Stimulated activated naive CD4-positive, alpha-beta T cell treated with Interleukin-2 at 50 U/mL for 16 hours (primary cell): Measurements from ENCODE around the gene PLD3.
A peak's percentile ranks its signal among the peaks of the same experiment; 100 is the strongest.
"Not testable (repeated sequence)": the region's sequence is repeated elsewhere in the genome, so short reads cannot be mapped to it uniquely, and the experiment has no call there.

Experiments
- DNase-seq: peaks from one replicate; lab custom pipeline; 2025; lab: John Stamatoyannopoulos, UW

The PLD3 gene

GRCh38 chr19:40365010-40365409, 16.5 kb downstream of the PLD3 start:
- no peak for DNase-seq

GRCh38 chr19:40365613-40366401, 17.3 kb downstream of the PLD3 start:
- peak; percentile 4 for DNase-seq

GRCh38 chr19:40366697-40367561, 18.4 kb downstream of the PLD3 start:
- DNase-seq: no peak

- DNase-seq: no peak
These were observed 19.3 kb downstream of the PLD3 start for GRCh38 chr19:40367577-40368434.

- DNase-seq: no peak
These were observed 21.3 kb downstream of the PLD3 start for GRCh38 chr19:40369797-40370196.

- DNase-seq: not testable (repeated sequence)
These were observed 21.8 kb downstream of the PLD3 start for GRCh38 chr19:40370253-40370652.

GRCh38 chr19:40370997-40371801, 22.7 kb downstream of the PLD3 start:
- no peak for DNase-seq

- DNase-seq: no peak
These were observed 23.3 kb downstream of the PLD3 start for GRCh38 chr19:40371802-40372122.

- no peak for DNase-seq
These were observed 25.6 kb downstream of the PLD3 start for GRCh38 chr19:40374084-40374483.

GRCh38 chr19:40376286-40376862, 27.9 kb downstream of the PLD3 start:
- DNase-seq: no peak

- DNase-seq: no peak
These were observed 29.4 kb downstream of the PLD3 start for GRCh38 chr19:40377876-40378385.

- no peak for DNase-seq
These were observed 30.0 kb downstream of the PLD3 start for GRCh38 chr19:40378509-40378908.

GRCh38 chr19:40379446-40380198, 31.1 kb downstream of the PLD3 start:
- no peak for DNase-seq

GRCh38 chr19:40380199-40381037, 31.9 kb downstream of the PLD3 start:
- DNase-seq: no peak

GRCh38 chr19:40381321-40381720, 32.8 kb downstream of the PLD3 start:
- no peak for DNase-seq

GRCh38 chr19:40383668-40384248, 35.3 kb downstream of the PLD3 start:
- DNase-seq: no peak

GRCh38 chr19:40387155-40387554, 38.7 kb downstream of the PLD3 start:
- DNase-seq: no peak

GRCh38 chr19:40388481-40388880, 40.0 kb downstream of the PLD3 start:
- DNase-seq: no peak
